ENCODE measurements around the gene BAIAP2.

The BAIAP2 gene

DNA sequence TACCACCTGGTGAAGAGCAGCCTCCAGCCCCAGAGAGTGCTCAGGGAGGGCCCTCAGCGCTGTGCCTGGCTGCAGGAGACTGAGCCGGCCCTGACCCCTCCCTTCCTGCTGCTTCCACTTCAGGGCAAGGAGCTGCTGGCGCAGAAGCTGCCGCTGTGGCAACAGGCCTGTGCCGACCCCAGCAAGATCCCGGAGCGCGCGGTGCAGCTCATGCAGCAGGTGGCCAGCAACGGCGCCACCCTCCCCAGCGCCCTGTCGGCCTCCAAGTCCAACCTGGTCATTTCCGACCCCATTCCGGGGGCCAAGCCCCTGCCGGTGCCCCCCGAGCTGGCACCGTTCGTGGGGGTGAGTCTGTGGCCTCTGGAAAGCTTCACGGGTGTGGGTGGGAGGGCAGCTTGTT lies 68.4 kb downstream of the BAIAP2 start:
- TF ChIP-seq EP300 (IDR thresholded peaks at IDR 0.05; ENCODE audit: borderline replicate concordance), result no peak
- no peak for TF ChIP-seq TCF12 (IDR thresholded peaks at IDR 0.05; ENCODE audit: low read depth)
- no peak; the same call in 1 of the 2 replicates for TF ChIP-seq ZBTB7A (IDR thresholded peaks at IDR 0.05; ENCODE audit: low read depth)
- TF ChIP-seq FOXM1 (IDR thresholded peaks at IDR 0.05; ENCODE audit: borderline replicate concordance, low read depth), result no peak
- TF ChIP-seq RAD21 (IDR thresholded peaks at IDR 0.05; ENCODE audit: low read depth), result no peak
- TF ChIP-seq CREB1 (IDR thresholded peaks at IDR 0.05; ENCODE audit: low read depth), result no peak
- TF ChIP-seq, protein P1, sequence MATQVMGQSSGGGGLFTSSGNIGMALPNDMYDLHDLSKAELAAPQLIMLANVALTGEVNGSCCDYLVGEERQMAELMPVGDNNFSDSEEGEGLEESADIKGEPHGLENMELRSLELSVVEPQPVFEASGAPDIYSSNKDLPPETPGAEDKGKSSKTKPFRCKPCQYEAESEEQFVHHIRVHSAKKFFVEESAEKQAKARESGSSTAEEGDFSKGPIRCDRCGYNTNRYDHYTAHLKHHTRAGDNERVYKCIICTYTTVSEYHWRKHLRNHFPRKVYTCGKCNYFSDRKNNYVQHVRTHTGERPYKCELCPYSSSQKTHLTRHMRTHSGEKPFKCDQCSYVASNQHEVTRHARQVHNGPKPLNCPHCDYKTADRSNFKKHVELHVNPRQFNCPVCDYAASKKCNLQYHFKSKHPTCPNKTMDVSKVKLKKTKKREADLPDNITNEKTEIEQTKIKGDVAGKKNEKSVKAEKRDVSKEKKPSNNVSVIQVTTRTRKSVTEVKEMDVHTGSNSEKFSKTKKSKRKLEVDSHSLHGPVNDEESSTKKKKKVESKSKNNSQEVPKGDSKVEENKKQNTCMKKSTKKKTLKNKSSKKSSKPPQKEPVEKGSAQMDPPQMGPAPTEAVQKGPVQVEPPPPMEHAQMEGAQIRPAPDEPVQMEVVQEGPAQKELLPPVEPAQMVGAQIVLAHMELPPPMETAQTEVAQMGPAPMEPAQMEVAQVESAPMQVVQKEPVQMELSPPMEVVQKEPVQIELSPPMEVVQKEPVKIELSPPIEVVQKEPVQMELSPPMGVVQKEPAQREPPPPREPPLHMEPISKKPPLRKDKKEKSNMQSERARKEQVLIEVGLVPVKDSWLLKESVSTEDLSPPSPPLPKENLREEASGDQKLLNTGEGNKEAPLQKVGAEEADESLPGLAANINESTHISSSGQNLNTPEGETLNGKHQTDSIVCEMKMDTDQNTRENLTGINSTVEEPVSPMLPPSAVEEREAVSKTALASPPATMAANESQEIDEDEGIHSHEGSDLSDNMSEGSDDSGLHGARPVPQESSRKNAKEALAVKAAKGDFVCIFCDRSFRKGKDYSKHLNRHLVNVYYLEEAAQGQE (IDR thresholded peaks at IDR 0.05; ENCODE audit: low read depth), result no peak
- TF ChIP-seq TAF1 (IDR thresholded peaks at IDR 0.05; ENCODE audit: low read depth), result no peak
- TF ChIP-seq TEAD4 (IDR thresholded peaks at IDR 0.05), result no peak
- TF ChIP-seq MAX (IDR thresholded peaks at IDR 0.05), result no peak

DNA sequence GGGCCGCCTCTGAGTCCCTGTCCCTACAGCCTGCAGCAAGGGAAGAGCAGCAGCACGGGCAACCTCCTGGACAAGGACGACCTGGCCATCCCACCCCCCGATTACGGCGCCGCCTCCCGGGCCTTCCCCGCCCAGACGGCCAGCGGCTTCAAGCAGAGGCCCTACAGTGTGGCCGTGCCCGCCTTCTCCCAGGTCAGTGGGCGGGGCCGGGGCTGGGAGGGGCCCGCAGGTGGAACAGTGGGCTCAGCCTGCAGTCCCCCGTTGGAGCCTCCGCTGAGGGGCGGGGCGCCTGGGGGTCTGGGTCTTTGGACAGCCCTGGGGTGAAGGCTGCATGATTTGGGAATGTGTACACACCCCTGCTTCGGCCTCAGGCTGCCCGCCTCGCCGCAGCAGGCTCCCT lies 71.8 kb downstream of the BAIAP2 start:
- TF ChIP-seq ZBTB7A (IDR thresholded peaks at IDR 0.05; ENCODE audit: low read depth), result no peak
- no peak for TF ChIP-seq TEAD4 (IDR thresholded peaks at IDR 0.05)
- TF ChIP-seq MAX (IDR thresholded peaks at IDR 0.05), result no peak
- no peak for TF ChIP-seq YY1 (IDR thresholded peaks at IDR 0.05; ENCODE audit: low read depth)
- TF ChIP-seq TCF12 (IDR thresholded peaks at IDR 0.05; ENCODE audit: low read depth), result no peak
- no peak for TF ChIP-seq CREB1 (IDR thresholded peaks at IDR 0.05; ENCODE audit: low read depth)
- TF ChIP-seq TAF1 (IDR thresholded peaks at IDR 0.05; ENCODE audit: low read depth), result no peak
- no peak for TF ChIP-seq CEBPB (IDR thresholded peaks at IDR 0.05)
- TF ChIP-seq, protein P2, sequence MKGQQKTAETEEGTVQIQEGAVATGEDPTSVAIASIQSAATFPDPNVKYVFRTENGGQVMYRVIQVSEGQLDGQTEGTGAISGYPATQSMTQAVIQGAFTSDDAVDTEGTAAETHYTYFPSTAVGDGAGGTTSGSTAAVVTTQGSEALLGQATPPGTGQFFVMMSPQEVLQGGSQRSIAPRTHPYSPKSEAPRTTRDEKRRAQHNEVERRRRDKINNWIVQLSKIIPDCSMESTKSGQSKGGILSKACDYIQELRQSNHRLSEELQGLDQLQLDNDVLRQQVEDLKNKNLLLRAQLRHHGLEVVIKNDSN (IDR thresholded peaks at IDR 0.05), result no peak
- no peak for TF ChIP-seq RAD21 (IDR thresholded peaks at IDR 0.05; ENCODE audit: low read depth)
- TF ChIP-seq EP300 (IDR thresholded peaks at IDR 0.05; ENCODE audit: borderline replicate concordance), result no peak
- TF ChIP-seq, protein P1 (IDR thresholded peaks at IDR 0.05; ENCODE audit: low read depth), result no peak
- TF ChIP-seq NFIC (IDR thresholded peaks at IDR 0.05), result no peak
- no peak for TF ChIP-seq EGR1 (IDR thresholded peaks at IDR 0.05)
- TF ChIP-seq FOXM1 (IDR thresholded peaks at IDR 0.05; ENCODE audit: borderline replicate concordance, low read depth), result no peak

DNA sequence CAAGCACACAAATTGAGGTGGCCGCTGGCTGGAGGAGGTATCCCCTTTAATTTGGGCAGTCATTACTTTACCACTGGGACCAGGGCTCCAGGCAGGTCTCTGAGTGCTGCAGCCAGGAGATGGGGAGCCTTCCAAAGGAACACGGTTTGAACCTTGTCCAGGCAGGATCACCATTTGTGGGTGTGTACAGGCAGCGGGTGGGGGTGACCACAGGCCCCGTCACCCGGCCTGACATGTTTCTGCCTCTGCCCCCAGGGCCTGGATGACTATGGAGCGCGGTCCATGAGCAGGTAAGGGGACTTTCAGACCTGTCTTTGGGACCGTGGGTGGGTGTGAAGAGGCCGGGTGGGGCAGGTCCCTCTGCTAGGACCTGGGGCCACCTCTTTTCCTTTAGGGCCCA lies 73.3 kb downstream of the BAIAP2 start:
- TF ChIP-seq ZBTB7A (IDR thresholded peaks at IDR 0.05; ENCODE audit: low read depth), result no peak
- no peak for TF ChIP-seq YY1 (IDR thresholded peaks at IDR 0.05; ENCODE audit: low read depth)
- no peak for TF ChIP-seq NFIC (IDR thresholded peaks at IDR 0.05)
- no peak for TF ChIP-seq EP300 (IDR thresholded peaks at IDR 0.05; ENCODE audit: borderline replicate concordance)
- no peak for TF ChIP-seq CEBPB (IDR thresholded peaks at IDR 0.05)
- no peak for TF ChIP-seq TCF12 (IDR thresholded peaks at IDR 0.05; ENCODE audit: low read depth)
- TF ChIP-seq, protein P1 (IDR thresholded peaks at IDR 0.05; ENCODE audit: low read depth), result no peak
- TF ChIP-seq TEAD4 (IDR thresholded peaks at IDR 0.05), result no peak
- TF ChIP-seq, protein P2 (IDR thresholded peaks at IDR 0.05), result no peak
- no peak for TF ChIP-seq CREB1 (IDR thresholded peaks at IDR 0.05; ENCODE audit: low read depth)
- no peak for TF ChIP-seq TAF1 (IDR thresholded peaks at IDR 0.05; ENCODE audit: low read depth)
- no peak for TF ChIP-seq FOXM1 (IDR thresholded peaks at IDR 0.05; ENCODE audit: borderline replicate concordance, low read depth)
- no peak for TF ChIP-seq MAX (IDR thresholded peaks at IDR 0.05)
- no peak for TF ChIP-seq RAD21 (IDR thresholded peaks at IDR 0.05; ENCODE audit: low read depth)

DNA sequence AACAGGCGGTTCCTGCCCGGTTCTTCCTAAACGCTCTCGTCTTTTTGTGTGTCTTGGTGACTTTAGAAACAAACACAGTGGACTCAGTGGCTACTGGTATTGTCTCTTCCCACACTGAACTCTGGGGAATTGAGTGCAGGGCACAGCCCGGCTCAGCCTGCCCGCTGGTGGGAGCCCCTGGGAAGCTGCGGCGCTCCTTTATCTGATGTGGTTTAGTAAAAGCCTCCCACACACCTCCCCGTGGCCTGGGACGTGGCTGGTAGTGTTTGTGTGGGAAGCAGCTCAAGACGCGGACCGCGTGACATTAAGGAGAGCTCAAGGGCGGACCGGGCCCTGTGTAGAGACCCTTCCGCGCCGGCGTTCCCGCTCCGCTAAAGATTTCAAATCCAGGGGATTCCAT lies 75.0 kb downstream of the BAIAP2 start:
- TF ChIP-seq TAF1 (IDR thresholded peaks at IDR 0.05; ENCODE audit: low read depth) (no peak), MAX (IDR thresholded peaks at IDR 0.05) (no peak), ZBTB7A (IDR thresholded peaks at IDR 0.05; ENCODE audit: low read depth) (no peak), YY1 (IDR thresholded peaks at IDR 0.05; ENCODE audit: low read depth) (no peak), CEBPB (IDR thresholded peaks at IDR 0.05) (no peak), NFIC (IDR thresholded peaks at IDR 0.05) (no peak), EP300 (IDR thresholded peaks at IDR 0.05; ENCODE audit: borderline replicate concordance) (no peak), TCF12 (IDR thresholded peaks at IDR 0.05; ENCODE audit: low read depth) (no peak), TEAD4 (IDR thresholded peaks at IDR 0.05) (no peak), FOXM1 (IDR thresholded peaks at IDR 0.05; ENCODE audit: borderline replicate concordance, low read depth) (no peak), CREB1 (IDR thresholded peaks at IDR 0.05; ENCODE audit: low read depth) (no peak), RAD21 (IDR thresholded peaks at IDR 0.05; ENCODE audit: low read depth) (no peak), EGR1 (IDR thresholded peaks at IDR 0.05) (no peak)
- TF ChIP-seq, protein P1 (IDR thresholded peaks at IDR 0.05; ENCODE audit: low read depth), result no peak
- TF ChIP-seq, protein P2 (IDR thresholded peaks at IDR 0.05), result no peak

Measured in Ishikawa (cell line).